Subcutaneous abdominal adipose tissue (tissue), 5 donors: ENCODE results near the gene TMEM272.

Source experiments
- H3K27ac ChIP-seq: one replicate; pipeline ENCODE4 v1.7.0; 2013; ENCODE audit warnings: low read depth, mild to moderate bottlenecking, inconsistent platforms, low read length, moderate library complexity
- H3K27me3 ChIP-seq, 5 donors: one replicate each; pipeline ENCODE4 v1.7.0; 2013; ENCODE audit warnings: low read length in 5 of 5, inconsistent platforms in 1 of 5; ENCODE audit not compliant: control insufficient read depth in 5 of 5, insufficient read depth in 4 of 5
- H3K36me3 ChIP-seq, 5 donors: one replicate each; pipeline ENCODE4 v1.7.0; 2013; ENCODE audit warnings: low read length in 5 of 5; ENCODE audit not compliant: control insufficient read depth in 5 of 5, insufficient read depth in 5 of 5
- H3K4me1 ChIP-seq, 5 donors: one replicate each; pipeline ENCODE4 v1.7.0; 2013; ENCODE audit warnings: low read length in 5 of 5, mild to moderate bottlenecking in 3 of 5, moderate library complexity in 1 of 5; ENCODE audit not compliant: control insufficient read depth in 5 of 5, insufficient read depth in 5 of 5
- H3K4me3 ChIP-seq, 5 donors: one replicate each; pipeline ENCODE4 v1.7.0; 2013; ENCODE audit warnings: low read length in 5 of 5, low read depth in 1 of 5
- H3K9ac ChIP-seq, 5 donors: one replicate each; pipeline ENCODE4 v1.7.0; 2013; ENCODE audit warnings: low read length in 5 of 5, mild to moderate bottlenecking in 4 of 5, moderate library complexity in 3 of 5
- H3K9me3 ChIP-seq, 5 donors: one replicate each; pipeline ENCODE4 v1.7.0; 2013; ENCODE audit warnings: low read length in 5 of 5; ENCODE audit not compliant: control insufficient read depth in 5 of 5
- donor health status: healthy.
- donor health status: healthy.
- donor health status: healthy.
- donor health status: healthy.
- donor health status: healthy.

Gene TMEM272

GRCh38 chr13:51873837-51874236 is 28.9 kb upstream of the TMEM272 start:
- Histone ChIP-seq H3K9me3 (no peaks in the 10 kb centered on the region), H3K27me3 (no peaks in the 10 kb centered on the region), H3K4me1 (no peaks in the 10 kb centered on the region), H3K4me3 (no peak overlapping the region), H3K36me3 (no peaks in the 10 kb centered on the region), H3K9ac (no peak overlapping the region), H3K27ac (no peak overlapping the region)

GRCh38 chr13:51873117-51873798 is 28.3 kb upstream of the TMEM272 start:
- Histone ChIP-seq H3K9ac (no peak overlapping the region), H3K4me3 (no peak overlapping the region), H3K27me3 (no peaks in the 10 kb centered on the region), H3K4me1 (no peaks in the 10 kb centered on the region), H3K9me3 (no peaks in the 10 kb centered on the region), H3K27ac (no peak overlapping the region), H3K36me3 (no peaks in the 10 kb centered on the region)

- Histone ChIP-seq H3K4me1 (no peaks in the 10 kb centered on the region), H3K4me3 (no peak overlapping the region), H3K27me3 (peaks cover 0 to 3% (median 0%) of the 10 kb centered on the region in 5 donors), H3K36me3 (no peaks in the 10 kb centered on the region), H3K9ac (no peak overlapping the region), H3K9me3 (no peaks in the 10 kb centered on the region), H3K27ac (no peak overlapping the region)
These were observed 25.6 kb upstream of the TMEM272 start for GRCh38 chr13:51870616-51871015.

- Histone ChIP-seq H3K4me1 (no peaks in the 10 kb centered on the region), H3K27me3 (peaks cover 0 to 3% (median 0%) of the 10 kb centered on the region in 5 donors), H3K9me3 (no peaks in the 10 kb centered on the region), H3K9ac (no peak overlapping the region), H3K4me3 (no peak overlapping the region), H3K36me3 (no peaks in the 10 kb centered on the region), H3K27ac (no peak overlapping the region)
These were observed 24.9 kb upstream of the TMEM272 start for GRCh38 chr13:51869916-51870315.

- no peak overlapping the region for H3K4me3 ChIP-seq
- H3K27ac ChIP-seq = no peak overlapping the region
- peaks cover 0 to 7% (median 0%) of the 10 kb centered on the region in 5 donors for H3K27me3 ChIP-seq
- H3K9ac ChIP-seq = no peak overlapping the region
- H3K36me3 ChIP-seq = no peaks in the 10 kb centered on the region
- H3K4me1 ChIP-seq = no peaks in the 10 kb centered on the region
- H3K9me3 ChIP-seq = no peaks in the 10 kb centered on the region
These were observed 22.1 kb upstream of the TMEM272 start for GRCh38 chr13:51867062-51867461.

GRCh38 chr13:51865838-51866237 is 20.9 kb upstream of the TMEM272 start:
- peaks cover 0 to 7% (median 0%) of the 10 kb centered on the region in 5 donors for H3K27me3 ChIP-seq
- no peak overlapping the region for H3K4me3 ChIP-seq
- no peaks in the 10 kb centered on the region for H3K9me3 ChIP-seq
- H3K4me1 ChIP-seq = no peaks in the 10 kb centered on the region
- H3K36me3 ChIP-seq = no peaks in the 10 kb centered on the region
- no peak overlapping the region for H3K9ac ChIP-seq
- H3K27ac ChIP-seq = no peak overlapping the region

- Histone ChIP-seq H3K9ac (no peak overlapping the region), H3K27ac (no peak overlapping the region), H3K4me3 (no peak overlapping the region), H3K4me1 (no peaks in the 10 kb centered on the region), H3K27me3 (peaks cover 0 to 7% (median 0%) of the 10 kb centered on the region in 5 donors), H3K9me3 (no peaks in the 10 kb centered on the region), H3K36me3 (no peaks in the 10 kb centered on the region)
These were observed 18.0 kb upstream of the TMEM272 start for GRCh38 chr13:51862957-51863356.

- Histone ChIP-seq H3K27me3 (peaks cover 0 to 7% (median 0%) of the 10 kb centered on the region in 5 donors), H3K9me3 (no peaks in the 10 kb centered on the region), H3K4me3 (no peak within 1 kb of the TSS), H3K4me1 (no peaks in the 10 kb centered on the region), H3K27ac (no peak within 1 kb of the TSS), H3K36me3 (no peaks in the 10 kb centered on the region), H3K9ac (no peak within 1 kb of the TSS)
These were observed 16.8 kb upstream of the TMEM272 start, which contains the start of gene CCDC70 for GRCh38 chr13:51861723-51862300. CCDC70 (plus strand) TSS chr13:51861969; CDS start chr13:51865412, 3,443 bp downstream.

GRCh38 chr13:51858433-51859247 is 13.7 kb upstream of the TMEM272 start:
- Histone ChIP-seq H3K9ac (no peak overlapping the region), H3K27me3 (peaks cover 0 to 5% (median 0%) of the 10 kb centered on the region in 5 donors), H3K4me1 (no peaks in the 10 kb centered on the region), H3K27ac (no peak overlapping the region), H3K36me3 (no peaks in the 10 kb centered on the region), H3K4me3 (no peak overlapping the region), H3K9me3 (peaks cover 0 to 2% (median 0%) of the 10 kb centered on the region in 5 donors)

GRCh38 chr13:51856998-51857397 is 12.0 kb upstream of the TMEM272 start:
- H3K27me3 ChIP-seq = peaks cover 0 to 4% (median 0%) of the 10 kb centered on the region in 5 donors
- no peak overlapping the region for H3K4me3 ChIP-seq
- H3K27ac ChIP-seq = no peak overlapping the region
- peaks cover 0 to 2% (median 0%) of the 10 kb centered on the region in 5 donors for H3K9me3 ChIP-seq
- H3K4me1 ChIP-seq = no peaks in the 10 kb centered on the region
- H3K36me3 ChIP-seq = no peaks in the 10 kb centered on the region
- H3K9ac ChIP-seq = no peak overlapping the region
